Endothelial cell of umbilical vein (primary cell): Measurements from ENCODE around the gene BCO1.

Experiments used
- EZH2 ChIP-seq: IDR thresholded peaks from 2 replicates; pipeline ENCODE4 v1.6.1; 2012; ENCODE audit warnings: borderline replicate concordance, low read depth, mild to moderate bottlenecking, moderate library complexity, low read length, inconsistent platforms; ENCODE audit not compliant: severe bottlenecking
- FOS ChIP-seq: IDR thresholded peaks from 2 replicates; pipeline ENCODE4 v1.6.1; 2011; ENCODE audit warnings: mild to moderate bottlenecking, low read length, moderate library complexity, borderline replicate concordance; ENCODE audit not compliant: insufficient read depth
- JUN ChIP-seq: IDR thresholded peaks from 2 replicates; pipeline ENCODE4 v1.6.1; 2011; ENCODE audit warnings: borderline replicate concordance, low read depth; ENCODE audit not compliant: insufficient read length, insufficient read depth
- MYC ChIP-seq: IDR thresholded peaks from one replicate; pipeline ENCODE4 v1.6.1; 2011; ENCODE audit warnings: mild to moderate bottlenecking, low read depth, low read length
- POLR2A ChIP-seq: IDR thresholded peaks from 2 replicates; pipeline ENCODE4 v1.6.1; 2012; ENCODE audit warnings: low read depth, mild to moderate bottlenecking, control low read depth, low read length
- POLR2AphosphoS5 ChIP-seq: IDR thresholded peaks from 2 replicates; pipeline ENCODE4 v1.6.1; 2012; ENCODE audit warnings: low read depth, mild to moderate bottlenecking, control low read depth, low read length, moderate library complexity; ENCODE audit not compliant: insufficient read depth
- TF ChIP-seq, protein P1 (sequence below), 2 donors: IDR thresholded peaks; 1 replicate in 1 of 2; 2 replicates in 1 of 2; pipeline ENCODE4 v1.5.1; 2011; ENCODE audit warnings: low read length in 2 of 2, mild to moderate bottlenecking in 2 of 2, moderate library complexity in 2 of 2, control low read depth in 1 of 2, inconsistent platforms in 1 of 2, low read depth in 1 of 2; ENCODE audit not compliant: insufficient read depth in 1 of 2; ENCODE audit errors: extremely low read depth in 1 of 2
- TF ChIP-seq, protein P2 (sequence below): IDR thresholded peaks from 2 replicates; pipeline ENCODE4 v1.6.1; 2011; ENCODE audit not compliant: insufficient read depth, insufficient read length

DNA sequence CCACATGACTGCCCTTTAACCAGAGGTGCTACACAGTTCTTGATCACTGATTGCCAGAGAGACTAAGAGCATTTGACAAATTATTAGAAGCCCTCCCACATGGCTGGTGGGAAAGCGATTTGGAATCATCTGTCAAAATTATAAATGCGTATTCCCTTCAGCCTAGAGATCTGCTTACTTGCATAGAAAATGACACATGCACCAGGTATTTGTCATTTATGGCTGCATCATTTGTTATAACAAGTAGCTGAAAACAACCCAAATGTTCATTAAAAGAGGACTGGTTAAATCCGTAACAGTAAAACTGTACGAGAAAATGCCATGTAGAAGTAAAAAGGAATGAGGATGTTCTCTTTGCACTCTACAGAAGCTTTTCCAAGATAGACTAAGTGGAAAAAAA lies 21.4 kb downstream of the BCO1 start:
- no peak for TF ChIP-seq POLR2A
- TF ChIP-seq, protein P1, sequence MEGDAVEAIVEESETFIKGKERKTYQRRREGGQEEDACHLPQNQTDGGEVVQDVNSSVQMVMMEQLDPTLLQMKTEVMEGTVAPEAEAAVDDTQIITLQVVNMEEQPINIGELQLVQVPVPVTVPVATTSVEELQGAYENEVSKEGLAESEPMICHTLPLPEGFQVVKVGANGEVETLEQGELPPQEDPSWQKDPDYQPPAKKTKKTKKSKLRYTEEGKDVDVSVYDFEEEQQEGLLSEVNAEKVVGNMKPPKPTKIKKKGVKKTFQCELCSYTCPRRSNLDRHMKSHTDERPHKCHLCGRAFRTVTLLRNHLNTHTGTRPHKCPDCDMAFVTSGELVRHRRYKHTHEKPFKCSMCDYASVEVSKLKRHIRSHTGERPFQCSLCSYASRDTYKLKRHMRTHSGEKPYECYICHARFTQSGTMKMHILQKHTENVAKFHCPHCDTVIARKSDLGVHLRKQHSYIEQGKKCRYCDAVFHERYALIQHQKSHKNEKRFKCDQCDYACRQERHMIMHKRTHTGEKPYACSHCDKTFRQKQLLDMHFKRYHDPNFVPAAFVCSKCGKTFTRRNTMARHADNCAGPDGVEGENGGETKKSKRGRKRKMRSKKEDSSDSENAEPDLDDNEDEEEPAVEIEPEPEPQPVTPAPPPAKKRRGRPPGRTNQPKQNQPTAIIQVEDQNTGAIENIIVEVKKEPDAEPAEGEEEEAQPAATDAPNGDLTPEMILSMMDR (IDR thresholded peaks at IDR 0.05; ENCODE audit: extremely low read depth in 1 of 2, insufficient read depth in 1 of 2, low read depth in 1 of 2, low read length in 2 of 2), result no peak
- TF ChIP-seq POLR2AphosphoS5, result no peak
- TF ChIP-seq, protein P2, sequence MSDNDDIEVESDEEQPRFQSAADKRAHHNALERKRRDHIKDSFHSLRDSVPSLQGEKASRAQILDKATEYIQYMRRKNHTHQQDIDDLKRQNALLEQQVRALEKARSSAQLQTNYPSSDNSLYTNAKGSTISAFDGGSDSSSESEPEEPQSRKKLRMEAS, result no peak
- TF ChIP-seq EZH2, result no peak
- TF ChIP-seq MYC, result no peak
- TF ChIP-seq JUN, result no peak
- TF ChIP-seq FOS, result no peak
